AG10803 (cell line): Measurements from ENCODE around the gene EYA4.
A peak's percentile ranks its signal among the peaks of the same experiment; 100 is the strongest.

ENCODE experiments used
- DNase-seq: peaks from one replicate; pipeline ENCODE4 v3.0.0; 2010; ENCODE audit warnings: low read depth
- H3K4me3 ChIP-seq: 2 replicates; pipeline ENCODE4 v1.5.1; 2011; ENCODE audit warnings: mild to moderate bottlenecking, low read length, control low read depth
- CTCF ChIP-seq: conservative IDR thresholded peaks from 2 replicates; pipeline ENCODE4 v1.5.1; 2011; ENCODE audit warnings: mild to moderate bottlenecking, low read length, control low read depth, inconsistent platforms

EYA4 gene

DNA sequence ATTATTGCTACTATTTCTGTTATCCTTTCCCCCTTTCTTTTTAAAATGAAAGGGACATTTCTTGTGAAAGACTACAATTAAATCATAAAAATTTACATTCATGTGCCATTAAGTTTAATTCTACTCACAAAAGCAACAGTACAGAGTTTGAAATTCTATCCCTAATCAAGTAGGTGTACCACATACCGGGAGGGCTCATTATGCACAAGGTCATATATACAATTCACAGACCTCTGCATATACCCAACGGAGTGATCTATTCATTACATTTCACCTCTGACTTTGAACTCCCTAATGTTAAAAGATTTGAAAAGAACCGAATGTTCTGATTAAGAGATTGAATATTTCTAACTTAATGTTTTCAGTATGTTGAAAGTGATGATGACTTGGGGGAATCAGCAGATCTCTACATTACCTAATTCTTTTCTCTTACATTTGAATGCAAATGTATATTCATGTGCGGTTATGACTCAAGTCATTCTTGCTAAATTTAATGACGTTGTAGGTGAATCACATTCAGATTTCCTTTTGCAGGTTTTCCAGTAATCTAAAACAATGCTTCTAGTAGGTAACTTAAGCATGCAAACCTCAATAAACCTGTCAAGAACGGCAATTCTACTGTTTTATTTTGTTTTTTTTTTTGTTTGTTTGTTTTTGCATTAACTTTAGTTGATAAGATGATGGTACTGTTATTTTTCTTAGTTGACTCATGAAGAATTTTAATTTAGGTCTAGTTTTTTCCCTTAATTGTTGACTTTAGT is 7.3 kb downstream of the EYA4 start:
- no peak overlapping the region for H3K4me3 ChIP-seq
- TF ChIP-seq CTCF: no peak
- no peak for DNase-seq

- H3K4me3 ChIP-seq: no peak overlapping the region
- TF ChIP-seq CTCF: no peak
- no peak for DNase-seq
Measured at GRCh38 chr6:133251688-133252087, 10.5 kb downstream of the EYA4 start.

- no peak for TF ChIP-seq CTCF
- no peak overlapping the region for H3K4me3 ChIP-seq
- DNase-seq: peak; percentile 11
Measured at GRCh38 chr6:133254552-133255228, 13.5 kb downstream of the EYA4 start.

GRCh38 chr6:133257545-133258105 is 16.5 kb downstream of the EYA4 start:
- TF ChIP-seq CTCF: no peak

DNA sequence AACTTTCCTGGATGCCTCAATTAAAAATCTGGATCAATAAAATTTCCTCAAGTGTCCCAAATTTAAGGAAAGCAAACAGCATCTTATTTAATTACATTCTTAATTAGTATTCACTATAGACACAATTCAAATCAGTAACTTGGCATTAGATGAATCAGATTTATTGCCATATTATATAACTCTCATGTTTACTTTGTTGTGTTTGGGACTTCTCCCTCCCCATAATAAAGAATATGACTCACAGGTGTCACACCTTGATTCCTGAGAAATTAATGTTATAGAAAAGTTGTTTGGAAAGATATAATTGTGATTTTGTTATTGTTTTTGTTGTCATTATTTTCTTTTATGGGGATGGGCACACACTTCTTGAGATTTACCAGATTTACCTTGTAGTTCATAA is 18.4 kb downstream of the EYA4 start:
- TF ChIP-seq CTCF: no peak
- no peak overlapping the region for H3K4me3 ChIP-seq
- no peak for DNase-seq

More at GRCh38 chr6:133257545-133258105, 16.5 kb downstream of the EYA4 start:
- DNase-seq: no peak
- no peak overlapping the region for H3K4me3 ChIP-seq

- H3K4me3 ChIP-seq: no peak overlapping the region
- no peak for TF ChIP-seq CTCF
- DNase-seq: no peak
Measured at GRCh38 chr6:133262804-133263203, 21.6 kb downstream of the EYA4 start.
